Vagina (tissue), 2 donors: ENCODE results near the gene OSTF1.

Source experiments
- POLR2A ChIP-seq, 2 donors: fragments of 450-650 bp; IDR thresholded peaks; one replicate each; pipeline ENCODE4 v1.6.1; 2017; ENCODE audit warnings: antibody characterized with exemption in 2 of 2, mild to moderate bottlenecking in 2 of 2, moderate library complexity in 2 of 2
- TF ChIP-seq, protein P1 (sequence below), 3 experiments: fragments of 450-650 bp in 2 of 3; fragments of 200-600 bp in 1 of 3; sonication (generic) in 1 of 3; IDR thresholded peaks; one replicate each; pipeline ENCODE4 v1.5.1; 2017 to 2019; ENCODE audit warnings: antibody characterized with exemption in 3 of 3, mild to moderate bottlenecking in 2 of 3, moderate library complexity in 2 of 3

DNA sequence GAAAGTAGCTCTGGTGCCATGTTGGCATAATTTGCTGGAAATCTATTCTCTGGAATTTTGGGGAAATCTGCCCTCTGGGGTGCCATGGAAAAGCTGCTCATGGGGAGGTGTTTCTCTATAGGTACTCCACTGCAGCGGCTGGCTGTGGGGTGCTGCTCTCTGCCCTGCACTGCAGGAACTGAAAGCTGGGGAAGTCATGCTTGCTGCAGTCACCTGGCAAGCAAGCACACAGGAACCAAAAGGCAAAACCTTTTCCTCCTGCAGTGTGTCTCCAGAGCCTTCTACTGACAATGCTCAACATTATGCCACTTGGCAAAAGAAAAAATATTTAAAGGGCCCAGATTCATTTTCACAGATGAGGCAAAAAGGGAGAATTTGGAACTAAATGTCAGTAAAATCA, 34.4 kb upstream of the OSTF1 start:
- TF ChIP-seq, protein P1, sequence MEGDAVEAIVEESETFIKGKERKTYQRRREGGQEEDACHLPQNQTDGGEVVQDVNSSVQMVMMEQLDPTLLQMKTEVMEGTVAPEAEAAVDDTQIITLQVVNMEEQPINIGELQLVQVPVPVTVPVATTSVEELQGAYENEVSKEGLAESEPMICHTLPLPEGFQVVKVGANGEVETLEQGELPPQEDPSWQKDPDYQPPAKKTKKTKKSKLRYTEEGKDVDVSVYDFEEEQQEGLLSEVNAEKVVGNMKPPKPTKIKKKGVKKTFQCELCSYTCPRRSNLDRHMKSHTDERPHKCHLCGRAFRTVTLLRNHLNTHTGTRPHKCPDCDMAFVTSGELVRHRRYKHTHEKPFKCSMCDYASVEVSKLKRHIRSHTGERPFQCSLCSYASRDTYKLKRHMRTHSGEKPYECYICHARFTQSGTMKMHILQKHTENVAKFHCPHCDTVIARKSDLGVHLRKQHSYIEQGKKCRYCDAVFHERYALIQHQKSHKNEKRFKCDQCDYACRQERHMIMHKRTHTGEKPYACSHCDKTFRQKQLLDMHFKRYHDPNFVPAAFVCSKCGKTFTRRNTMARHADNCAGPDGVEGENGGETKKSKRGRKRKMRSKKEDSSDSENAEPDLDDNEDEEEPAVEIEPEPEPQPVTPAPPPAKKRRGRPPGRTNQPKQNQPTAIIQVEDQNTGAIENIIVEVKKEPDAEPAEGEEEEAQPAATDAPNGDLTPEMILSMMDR (IDR thresholded peaks at IDR 0.05): no peak
- TF ChIP-seq POLR2A (IDR thresholded peaks at IDR 0.05): no peak
